DND-41 (cell line): ENCODE data around the gene FNDC7.

Experiments
- ATAC-seq: fragments of 200-7000 bp; cut with Tn5 transposase; 3 replicates; pipeline ENCODE4 v1.9.1; 2021; ENCODE audit warnings: low read depth; ENCODE audit not compliant: insufficient read depth
- DNase-seq: peaks from one replicate; pipeline ENCODE4 v3.0.0-alpha.2; 2020
- H2AFZ ChIP-seq: 2 replicates; pipeline ENCODE4 v1.6.0; 2012; ENCODE audit warnings: low read depth, low read length
- H3K27ac ChIP-seq: 2 replicates; pipeline ENCODE4 v1.5.1; 2012; ENCODE audit warnings: low read length, inconsistent platforms
- H3K27me3 ChIP-seq: fragments of 200-600 bp; sonication (generic); 2 replicates; pipeline ENCODE4 v1.6.0; 2012; ENCODE audit warnings: low read length, mild to moderate bottlenecking, inconsistent platforms; ENCODE audit not compliant: insufficient read depth, poor library complexity
- H3K36me3 ChIP-seq: 2 replicates; pipeline ENCODE4 v1.5.1; 2012; ENCODE audit warnings: low read length, inconsistent platforms; ENCODE audit not compliant: insufficient read depth
- H3K4me1 ChIP-seq: 2 replicates; pipeline ENCODE4 v1.5.1; 2012; ENCODE audit warnings: mild to moderate bottlenecking, low read length; ENCODE audit not compliant: insufficient read depth
- H3K4me2 ChIP-seq: 2 replicates; pipeline ENCODE4 v1.6.0; 2012; ENCODE audit warnings: mild to moderate bottlenecking, moderate library complexity, low read length, inconsistent platforms; ENCODE audit not compliant: insufficient read depth
- H3K4me3 ChIP-seq, 2 experiments: fragments of 200-600 bp in 1 of 2; shearing (Covaris generic) in 1 of 2; 2 replicates each; pipeline ENCODE4 v1.5.1; 2012 to 2016; ENCODE audit warnings: inconsistent platforms in 2 of 2, low read length in 2 of 2, mild to moderate bottlenecking in 2 of 2, low read depth in 1 of 2, moderate library complexity in 1 of 2
- H3K79me2 ChIP-seq: 2 replicates; pipeline ENCODE4 v1.6.0; 2012; ENCODE audit warnings: low read length, inconsistent platforms; ENCODE audit not compliant: insufficient read depth
- H3K9ac ChIP-seq: 2 replicates; pipeline ENCODE4 v1.6.0; 2012; ENCODE audit warnings: low read depth, mild to moderate bottlenecking, inconsistent platforms, low read length, moderate library complexity
- H3K9me3 ChIP-seq: 2 replicates; pipeline ENCODE4 v1.5.1; 2012; ENCODE audit warnings: low read length, moderate library complexity, mild to moderate bottlenecking, inconsistent platforms; ENCODE audit not compliant: insufficient read depth, severe bottlenecking
- H4K20me1 ChIP-seq: 2 replicates; pipeline ENCODE4 v1.6.0; 2012; ENCODE audit warnings: low read length; ENCODE audit not compliant: insufficient read depth
- EZH2 ChIP-seq: IDR thresholded peaks from 3 replicates; pipeline ENCODE4 v1.6.1; 2012; ENCODE audit warnings: borderline replicate concordance, low read depth, mild to moderate bottlenecking, moderate library complexity, low read length, inconsistent platforms; ENCODE audit not compliant: severe bottlenecking
- TF ChIP-seq, protein P1 (sequence below): IDR thresholded peaks from 2 replicates; pipeline ENCODE4 v1.5.1; 2012; ENCODE audit warnings: borderline replicate concordance, low read length, moderate library complexity, mild to moderate bottlenecking; ENCODE audit not compliant: poor library complexity, severe bottlenecking; ENCODE audit errors: extremely low read depth

Gene FNDC7

DNA sequence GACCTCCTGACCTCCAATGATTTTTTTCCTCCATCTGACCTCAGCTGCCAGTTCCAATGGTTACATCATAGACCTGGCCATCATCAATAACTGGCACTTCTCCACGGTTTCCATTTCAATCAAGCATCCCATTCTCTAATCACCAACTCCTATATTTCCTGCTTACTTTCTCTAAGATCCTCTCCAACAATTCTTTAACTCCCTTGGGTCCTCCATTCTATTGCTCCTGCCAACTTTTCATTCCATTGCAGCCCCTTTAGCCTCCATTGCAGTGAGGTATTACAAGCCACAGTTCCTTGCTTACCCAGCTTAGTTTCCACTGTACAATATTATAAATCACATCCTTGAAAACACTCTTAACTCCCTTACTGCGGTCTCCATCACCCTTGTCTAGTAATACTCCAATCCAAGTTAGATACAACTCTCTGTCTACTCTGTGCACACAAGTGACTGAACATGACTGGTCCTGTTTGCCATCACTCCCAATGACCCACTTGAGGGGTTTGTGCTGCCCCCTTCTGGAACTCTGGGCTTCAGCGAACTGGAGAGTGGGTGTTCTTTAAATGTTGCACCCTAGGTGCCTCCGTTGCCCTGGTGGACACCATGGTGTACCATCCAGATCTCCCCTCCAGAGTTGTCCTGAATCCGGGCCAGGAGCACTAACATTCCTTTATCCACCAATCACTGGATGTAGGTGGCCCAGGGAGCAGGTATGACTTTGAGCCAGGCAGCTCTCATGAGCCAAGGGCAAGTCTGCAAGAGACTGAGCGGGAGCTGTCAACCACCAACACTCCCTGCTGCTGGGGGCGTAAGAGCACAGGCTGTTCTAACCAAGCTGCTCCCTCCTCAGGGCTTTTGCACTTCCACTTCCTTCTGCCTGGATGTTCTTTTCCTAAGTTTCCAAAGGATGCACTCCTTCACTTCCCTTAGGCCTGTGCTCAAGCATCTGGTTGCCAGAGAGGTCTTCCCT lies 3.7 kb upstream of the FNDC7 start:
- no peak overlapping the region for H3K9ac ChIP-seq
- H4K20me1 ChIP-seq, result no peaks in the 10 kb centered on the region
- ATAC-seq (peak; percentile 60), DNase-seq (peak; percentile 41)
- no peaks in the 10 kb centered on the region for H3K9me3 ChIP-seq
- H3K4me1 ChIP-seq, result no peaks in the 10 kb centered on the region
- no peaks in the 10 kb centered on the region for H3K79me2 ChIP-seq
- no peak overlapping the region for H3K4me3 ChIP-seq
- H3K4me2 ChIP-seq, result no peak overlapping the region
- no peak overlapping the region for H3K27ac ChIP-seq
- no peak for TF ChIP-seq EZH2
- TF ChIP-seq, protein P1, sequence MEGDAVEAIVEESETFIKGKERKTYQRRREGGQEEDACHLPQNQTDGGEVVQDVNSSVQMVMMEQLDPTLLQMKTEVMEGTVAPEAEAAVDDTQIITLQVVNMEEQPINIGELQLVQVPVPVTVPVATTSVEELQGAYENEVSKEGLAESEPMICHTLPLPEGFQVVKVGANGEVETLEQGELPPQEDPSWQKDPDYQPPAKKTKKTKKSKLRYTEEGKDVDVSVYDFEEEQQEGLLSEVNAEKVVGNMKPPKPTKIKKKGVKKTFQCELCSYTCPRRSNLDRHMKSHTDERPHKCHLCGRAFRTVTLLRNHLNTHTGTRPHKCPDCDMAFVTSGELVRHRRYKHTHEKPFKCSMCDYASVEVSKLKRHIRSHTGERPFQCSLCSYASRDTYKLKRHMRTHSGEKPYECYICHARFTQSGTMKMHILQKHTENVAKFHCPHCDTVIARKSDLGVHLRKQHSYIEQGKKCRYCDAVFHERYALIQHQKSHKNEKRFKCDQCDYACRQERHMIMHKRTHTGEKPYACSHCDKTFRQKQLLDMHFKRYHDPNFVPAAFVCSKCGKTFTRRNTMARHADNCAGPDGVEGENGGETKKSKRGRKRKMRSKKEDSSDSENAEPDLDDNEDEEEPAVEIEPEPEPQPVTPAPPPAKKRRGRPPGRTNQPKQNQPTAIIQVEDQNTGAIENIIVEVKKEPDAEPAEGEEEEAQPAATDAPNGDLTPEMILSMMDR, result peak; percentile 54
- no peak overlapping the region for H2AFZ ChIP-seq
- peaks cover 5% of the 10 kb centered on the region for H3K27me3 ChIP-seq
- H3K36me3 ChIP-seq, result no peaks in the 10 kb centered on the region

- DNase-seq, result no peak
- ATAC-seq, result no peak
- no peak overlapping the region for H3K4me3 ChIP-seq
- H2AFZ ChIP-seq, result no peak overlapping the region
- no peak overlapping the region for H3K9ac ChIP-seq
- H3K79me2 ChIP-seq, result no peaks in the 10 kb centered on the region
- H3K4me2 ChIP-seq, result no peak overlapping the region
- TF ChIP-seq EZH2, result no peak
- TF ChIP-seq, protein P1, result no peak
- H3K27ac ChIP-seq, result no peak overlapping the region
- H3K4me1 ChIP-seq, result no peaks in the 10 kb centered on the region
- no peaks in the 10 kb centered on the region for H4K20me1 ChIP-seq
- peaks cover 11% of the 10 kb centered on the region for H3K27me3 ChIP-seq
- H3K36me3 ChIP-seq, result no peaks in the 10 kb centered on the region
- H3K9me3 ChIP-seq, result no peaks in the 10 kb centered on the region
Measured at GRCh38 chr1:108715932-108716331, 3.2 kb downstream of the FNDC7 start.

- Histone ChIP-seq H3K9me3 (no peaks in the 10 kb centered on the region), H3K4me3 (no peak overlapping the region), H4K20me1 (no peaks in the 10 kb centered on the region), H2AFZ (no peak overlapping the region), H3K9ac (no peak overlapping the region), H3K4me1 (no peaks in the 10 kb centered on the region), H3K79me2 (no peaks in the 10 kb centered on the region), H3K27ac (no peak overlapping the region), H3K27me3 (peaks cover 11% of the 10 kb centered on the region), H3K36me3 (no peaks in the 10 kb centered on the region), H3K4me2 (no peak overlapping the region)
- no peak for ATAC-seq
- no peak for DNase-seq
- TF ChIP-seq, protein P1, result no peak
- no peak for TF ChIP-seq EZH2
Measured at GRCh38 chr1:108716437-108717230, 3.9 kb downstream of the FNDC7 start.
